ENCODE data around the gene HNRNPUL2.
A peak's percentile ranks its signal among the peaks of the same experiment; 100 is the strongest.
"Not testable (repeated sequence)": the region's sequence is repeated elsewhere in the genome, so short reads cannot be mapped to it uniquely, and the experiment has no call there.

HNRNPUL2 gene

DNA sequence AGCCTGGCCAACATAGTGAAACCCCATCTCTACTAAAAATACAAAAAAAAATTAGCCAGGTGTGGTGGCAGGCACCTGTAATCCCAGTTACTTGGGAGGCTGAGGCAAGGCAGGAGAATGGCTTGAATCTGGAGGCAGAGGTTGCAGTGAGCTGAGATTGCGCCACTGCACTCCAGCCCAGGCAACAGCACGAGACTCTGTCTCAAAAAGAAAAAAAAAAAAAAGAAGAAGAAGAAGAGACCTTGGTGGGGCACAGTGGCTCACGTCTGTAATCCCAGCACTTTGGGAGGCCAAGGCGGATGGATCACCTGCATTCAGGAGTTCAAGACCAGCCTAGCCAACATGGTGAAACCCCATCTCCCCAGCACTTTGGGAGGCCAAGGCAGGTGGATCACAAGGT lies 23.3 kb downstream of the HNRNPUL2 start:
- not testable (repeated sequence) for DNase-seq (ENCODE audit: low spot score)

DNA sequence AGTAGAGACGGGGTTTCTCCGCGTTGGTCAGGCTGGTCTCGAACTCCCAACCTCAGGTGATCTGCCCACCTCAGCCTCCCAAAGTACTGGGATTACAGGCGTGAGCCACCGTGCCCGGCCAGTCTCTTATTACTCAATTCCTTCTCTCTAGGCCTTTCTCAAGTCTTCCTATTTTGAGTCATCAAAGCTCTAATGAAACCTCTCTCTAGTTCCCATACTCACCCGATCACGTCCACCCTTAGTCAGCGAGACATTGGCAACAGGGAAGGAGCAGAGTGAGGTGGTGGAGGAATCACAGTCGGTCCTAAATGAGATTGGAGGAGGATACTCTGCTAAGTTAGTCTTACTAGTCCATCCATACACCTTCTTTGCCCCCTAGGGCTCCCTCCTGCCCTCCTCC lies 25.0 kb downstream of the HNRNPUL2 start:
- no peak for DNase-seq (ENCODE audit: low spot score)

DNA sequence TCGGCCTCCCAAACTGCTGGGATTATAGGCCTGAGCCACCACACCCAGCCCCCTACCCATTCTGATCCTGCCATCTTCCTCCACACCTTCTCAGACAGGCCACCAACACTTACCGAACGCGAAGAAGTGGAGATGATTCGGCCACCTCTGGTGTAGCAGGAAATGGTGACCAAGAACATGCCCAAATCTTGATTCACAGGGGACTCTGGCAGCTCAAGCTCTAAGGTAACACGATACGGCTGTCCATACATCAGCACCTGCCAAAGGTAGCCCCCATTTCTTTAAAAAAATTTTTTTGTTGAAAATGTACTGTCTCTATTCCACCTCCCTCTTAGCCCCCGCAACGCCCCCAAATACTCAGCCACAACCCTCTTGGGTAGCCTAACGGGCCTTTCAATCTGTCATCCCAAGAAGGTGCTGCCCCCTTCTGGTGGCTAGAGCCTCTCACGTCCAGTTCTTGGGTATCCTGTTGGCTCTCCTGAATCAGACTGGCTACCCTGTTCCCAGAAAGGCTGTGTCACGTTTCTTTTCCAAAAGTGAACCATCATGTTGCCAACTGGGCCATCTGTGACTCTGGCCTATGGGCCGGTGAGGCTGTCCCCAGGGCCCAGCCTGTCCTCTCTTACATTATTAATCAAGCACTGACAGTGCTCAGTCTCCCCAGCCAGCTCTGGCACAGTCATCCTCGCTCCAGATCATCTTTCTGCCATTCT lies 32.6 kb downstream of the HNRNPUL2 start:
- DNase-seq (ENCODE audit: low spot score) = peak; percentile 95

DNA sequence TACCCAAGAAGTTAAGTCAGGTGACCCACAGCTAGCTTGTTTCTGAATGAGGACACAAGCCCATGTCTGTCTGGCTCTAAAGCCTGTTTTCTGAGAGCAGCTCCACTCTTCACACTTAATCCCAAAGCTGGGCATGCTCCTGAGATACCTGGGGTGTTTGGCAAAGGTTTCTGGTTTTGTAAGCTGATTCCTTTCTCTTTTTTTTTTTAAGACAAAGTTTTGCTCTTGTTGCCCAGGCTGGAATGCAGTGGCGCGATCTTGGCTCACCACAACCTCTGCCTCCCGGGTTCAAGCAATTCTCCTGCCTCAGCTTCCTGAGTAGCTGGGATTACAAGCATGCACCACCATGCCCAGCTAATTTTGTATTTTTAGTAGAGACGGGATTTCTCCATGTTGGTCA lies 33.6 kb downstream of the HNRNPUL2 start:
- DNase-seq (ENCODE audit: low spot score) = not testable (repeated sequence)

DNA sequence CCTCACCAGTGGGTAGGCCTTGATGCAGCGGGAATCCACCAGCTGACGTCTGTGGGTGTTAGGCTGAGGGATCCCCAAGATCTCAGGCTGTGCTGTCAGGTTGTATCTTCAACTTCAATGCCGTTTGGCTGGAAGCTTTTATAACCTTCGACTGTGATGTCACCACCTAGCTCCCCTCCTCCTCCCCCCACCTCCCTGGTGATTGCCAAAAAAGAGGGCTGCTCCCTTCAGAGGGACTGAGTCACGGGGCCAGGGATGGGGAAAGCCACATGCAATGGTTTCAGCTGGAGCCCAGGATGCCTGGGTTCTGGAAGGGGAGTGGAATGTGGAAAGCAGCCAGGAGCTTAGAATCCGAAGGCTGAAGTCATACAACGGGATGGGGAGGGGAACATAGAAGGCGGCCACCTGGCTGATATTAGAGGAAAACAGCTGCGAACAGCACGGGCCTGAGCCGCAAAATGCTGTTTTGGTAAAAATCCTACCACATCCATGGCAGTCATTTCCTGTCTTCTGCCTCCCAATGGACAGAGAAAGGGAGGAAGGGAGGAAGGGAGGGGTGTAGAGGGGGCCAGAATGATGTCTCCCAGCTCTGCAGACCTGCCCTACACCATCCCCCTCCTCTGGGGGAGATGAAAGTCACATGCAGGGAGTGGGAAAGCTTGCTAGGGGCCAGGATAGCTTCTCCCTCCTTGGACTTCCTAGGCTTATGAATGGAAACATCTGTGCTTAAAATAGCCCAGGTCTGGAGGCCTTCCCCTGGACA lies 37.7 kb downstream of the HNRNPUL2 start, which contains the start of gene LRRN4CL:
Gene LRRN4CL, minus strand, starts transcription at position 110 of the 763 bp plus-strand sequence. CDS start 1,022 bp downstream, outside the sequence.
- no peak for DNase-seq (ENCODE audit: low spot score)

DNA sequence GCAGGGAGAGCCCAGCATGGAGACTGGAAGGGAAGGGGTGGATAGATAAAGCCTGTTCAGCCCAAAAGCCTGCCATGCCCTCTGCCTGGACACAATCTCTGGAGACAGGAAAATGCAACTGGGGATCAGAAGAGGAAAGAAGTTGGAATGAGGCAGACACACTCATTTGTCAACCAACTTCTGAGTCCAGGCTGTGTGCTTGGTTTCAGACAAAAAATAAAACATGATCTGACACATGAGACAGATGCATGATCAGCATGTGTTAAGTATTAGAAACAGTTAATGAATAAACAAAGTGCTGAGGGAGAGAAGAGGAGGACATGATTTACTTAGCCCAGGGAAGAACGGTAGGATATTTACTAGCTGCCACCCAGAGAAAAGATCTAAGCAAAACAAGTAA lies 38.8 kb downstream of the HNRNPUL2 start:
- DNase-seq (ENCODE audit: low spot score) = no peak

DNA sequence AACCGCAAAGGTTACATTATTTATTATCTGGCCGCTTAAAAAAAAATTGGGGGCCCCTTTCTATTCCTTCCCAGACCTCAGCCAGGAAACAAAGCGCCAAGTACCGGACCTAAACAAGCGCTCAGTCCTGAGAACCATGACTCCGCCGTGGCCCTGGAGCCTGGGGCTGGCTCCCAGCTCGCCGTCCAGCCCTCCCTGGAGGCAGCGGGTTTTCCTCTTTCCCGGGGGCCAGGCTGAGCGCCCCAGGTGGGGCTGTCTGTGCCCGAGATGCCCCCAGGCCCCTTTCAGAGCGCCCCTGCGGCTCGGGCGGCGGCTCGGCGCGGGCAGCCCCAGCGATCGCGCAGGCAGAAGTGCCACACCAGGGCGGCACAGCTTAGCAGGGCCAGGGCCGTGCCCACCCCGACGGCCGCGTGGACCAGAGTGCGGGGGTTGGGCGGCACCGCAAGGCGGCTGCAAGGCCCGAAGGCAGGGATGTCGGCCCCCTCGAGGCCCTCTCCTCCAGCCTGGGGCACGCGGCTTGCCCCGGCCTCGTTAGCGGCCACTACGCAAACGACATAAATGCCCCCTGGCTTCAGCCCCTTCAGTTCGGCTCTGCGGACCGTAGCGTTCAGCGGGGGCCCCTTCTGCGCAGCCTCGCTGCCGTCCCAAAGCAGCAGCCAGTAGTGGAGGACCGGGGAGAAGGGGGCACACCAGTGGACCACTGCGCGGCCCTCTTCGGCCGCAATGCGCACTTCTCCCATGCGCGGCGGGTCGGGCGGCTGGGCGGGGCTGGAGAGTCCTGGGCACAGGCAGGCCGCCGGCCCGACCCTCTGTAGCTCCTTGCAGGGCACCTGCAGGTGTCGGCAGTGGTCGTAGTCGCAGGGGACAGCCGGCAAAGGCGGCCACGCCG lies 39.5 kb downstream of the HNRNPUL2 start:
- no peak for DNase-seq (ENCODE audit: low spot score)

DNA sequence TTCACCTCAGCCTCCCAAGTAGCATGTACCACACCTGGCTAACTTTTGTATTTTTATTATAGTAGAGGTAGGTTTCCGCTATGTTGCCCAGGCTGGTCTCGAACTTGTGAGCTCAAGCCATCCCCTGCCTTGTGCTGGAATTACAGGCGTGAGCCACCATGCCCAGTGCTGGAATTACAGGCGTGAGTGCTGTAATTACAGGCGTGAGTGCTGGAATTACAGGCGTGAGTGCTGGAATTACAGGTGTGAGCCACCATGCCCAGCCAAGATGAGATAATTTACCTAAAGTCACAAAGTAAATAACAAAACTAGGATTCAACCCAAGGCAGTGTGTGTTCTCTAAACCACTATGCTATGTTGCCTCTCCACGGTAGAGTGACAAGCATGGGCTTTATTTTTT lies 44.7 kb downstream of the HNRNPUL2 start:
- no peak for DNase-seq (ENCODE audit: low spot score)

DNA sequence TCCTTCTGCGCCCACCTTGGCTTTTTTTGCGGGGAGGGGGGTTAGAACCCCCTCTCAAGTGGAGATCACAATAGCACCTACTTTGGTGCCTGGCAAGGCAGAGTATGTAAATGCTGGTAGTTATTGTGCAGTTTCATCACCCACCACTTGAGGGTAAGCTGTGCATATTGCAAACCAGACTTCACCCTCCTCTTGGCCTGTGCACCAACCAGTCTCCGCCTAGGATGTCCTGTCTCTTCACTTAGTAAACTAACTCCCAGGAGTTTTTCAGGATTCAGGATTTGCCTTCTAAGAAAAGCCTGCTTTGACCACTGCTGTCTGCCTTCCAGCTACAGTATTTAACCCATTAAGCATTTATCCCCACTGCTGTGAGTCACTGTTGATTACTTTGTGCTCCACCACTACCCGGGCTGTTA lies 46.4 kb downstream of the HNRNPUL2 start:
- peak; percentile 75 for DNase-seq (ENCODE audit: low spot score)

DNA sequence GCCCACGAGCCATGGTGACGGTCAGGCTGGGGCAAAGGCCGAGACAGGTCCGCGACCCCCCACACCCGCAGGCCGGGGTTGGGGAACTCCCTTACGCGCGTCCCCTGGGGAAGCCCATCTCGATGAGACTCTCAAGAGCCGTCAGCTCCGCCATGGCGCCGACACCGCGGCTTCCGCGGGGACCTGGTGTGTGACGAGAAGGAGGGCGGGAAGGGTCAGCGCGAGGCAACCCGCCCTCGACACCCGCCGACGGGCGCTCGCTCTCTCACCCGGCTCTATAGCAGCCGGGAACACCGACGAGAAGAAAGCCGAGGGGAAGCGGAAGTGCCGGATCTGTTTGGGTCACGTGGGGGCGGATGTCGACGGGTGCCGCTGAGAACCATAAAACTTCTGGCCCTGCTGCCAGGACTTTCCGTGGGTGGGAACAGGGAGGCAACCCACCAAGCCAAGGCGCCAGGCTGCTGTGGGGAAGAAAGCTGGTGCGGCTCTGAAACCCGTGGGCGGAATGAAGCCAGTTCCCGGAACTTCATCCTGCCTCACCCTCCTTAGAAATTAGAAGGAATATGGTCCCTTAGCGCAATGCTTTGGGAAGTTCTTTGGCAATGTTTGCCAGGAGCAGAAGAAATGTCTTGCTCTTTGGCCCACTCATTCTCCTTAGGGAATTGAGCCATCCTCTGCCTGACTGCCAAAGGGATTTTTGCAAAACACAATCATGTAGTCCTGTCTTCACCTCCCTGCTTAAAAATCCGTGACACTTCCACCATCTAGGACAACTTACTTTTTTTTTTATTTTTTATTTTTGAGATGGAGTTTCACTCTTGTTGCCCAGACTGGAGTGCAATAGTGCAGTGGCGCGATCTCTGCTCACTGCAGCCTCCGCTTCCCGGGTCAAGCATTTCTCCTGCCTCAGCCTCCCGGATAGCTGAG lies 48.2 kb downstream of the HNRNPUL2 start, which contains the start of gene UBXN1:
Gene UBXN1, minus strand, starts transcription at position 304 of the 927 bp plus-strand sequence. Its CDS starts 150 bp downstream, at position 154.
- DNase-seq (ENCODE audit: low spot score) = peak; percentile 90

DNA sequence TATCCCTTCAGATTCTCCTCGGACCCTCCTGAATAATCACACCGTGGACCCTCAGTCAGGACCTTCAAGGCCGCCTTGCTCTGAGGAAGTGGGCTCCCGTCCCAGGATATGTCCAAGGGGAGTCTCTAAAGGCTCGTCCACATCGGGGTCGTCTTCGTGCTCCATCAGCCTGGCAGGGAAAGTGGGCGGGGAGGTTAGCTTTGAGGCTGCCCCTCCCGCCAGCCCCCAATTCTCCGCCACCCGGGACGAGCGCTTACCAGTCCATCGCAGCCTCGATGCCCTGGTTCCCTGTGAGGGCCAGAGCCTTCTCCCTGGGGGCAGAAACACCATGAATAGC lies 48.9 kb downstream of the HNRNPUL2 start:
- no peak for DNase-seq (ENCODE audit: low spot score)

DNA sequence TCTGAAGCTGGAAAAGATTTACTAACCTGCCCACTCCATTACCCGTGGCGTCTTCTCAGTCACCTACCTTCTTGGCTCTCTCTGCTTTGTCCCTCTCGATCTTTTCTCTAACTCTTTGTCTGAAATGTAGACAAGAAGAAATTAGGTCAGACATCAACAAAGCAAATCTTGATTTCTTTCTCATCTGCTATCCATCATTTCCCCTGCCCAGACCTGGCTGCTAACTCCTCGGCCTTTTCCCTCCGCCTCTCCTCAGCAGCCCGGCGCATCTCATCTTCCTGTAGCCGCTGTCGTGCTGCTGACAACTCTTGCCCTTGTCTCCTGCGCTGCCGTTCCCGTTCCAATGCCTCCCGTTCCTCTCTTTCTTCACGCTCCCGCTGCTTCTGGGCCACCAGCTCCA lies 49.5 kb downstream of the HNRNPUL2 start:
- no peak for DNase-seq (ENCODE audit: low spot score)

DNA sequence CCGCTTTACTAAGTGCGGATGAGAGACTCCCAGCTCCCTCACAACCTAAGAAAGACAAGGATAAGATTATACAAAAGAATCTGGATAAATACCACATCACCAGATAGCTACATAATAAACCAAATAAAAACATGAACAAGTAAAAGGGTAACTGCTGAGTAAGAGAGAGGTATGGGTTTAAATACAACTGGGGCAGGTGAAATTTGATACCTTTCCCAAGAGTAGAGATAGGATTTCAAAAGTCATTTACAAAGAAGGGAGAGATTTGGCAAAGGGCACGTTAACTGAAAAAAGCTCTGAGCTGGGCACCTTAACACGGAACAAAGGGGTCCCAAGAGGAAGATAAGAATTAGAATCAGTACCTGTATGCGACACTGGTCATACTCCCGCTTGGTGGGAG lies 50.1 kb downstream of the HNRNPUL2 start:
- no peak for DNase-seq (ENCODE audit: low spot score)

DNA sequence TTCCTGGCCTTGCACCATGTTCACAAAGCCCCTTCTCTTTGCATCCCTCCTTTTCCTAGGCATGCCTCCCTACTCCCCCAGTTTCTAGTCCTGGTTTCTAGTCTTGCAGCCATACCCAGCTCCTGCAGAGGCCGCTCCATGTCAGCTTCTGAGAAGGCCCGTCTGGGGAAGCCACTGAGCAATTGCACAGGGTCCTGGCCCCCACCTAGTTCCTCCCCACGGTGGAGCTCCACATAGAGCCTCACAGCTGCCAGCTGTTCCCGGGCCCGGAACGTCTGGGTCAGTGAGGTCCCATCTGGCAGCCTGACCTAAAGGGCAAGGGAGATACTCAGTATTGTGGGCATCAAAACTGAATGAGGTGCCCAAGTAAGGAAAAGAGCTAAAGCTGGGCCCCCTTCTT lies 50.6 kb downstream of the HNRNPUL2 start:
- DNase-seq (ENCODE audit: low spot score) = no peak

DNA sequence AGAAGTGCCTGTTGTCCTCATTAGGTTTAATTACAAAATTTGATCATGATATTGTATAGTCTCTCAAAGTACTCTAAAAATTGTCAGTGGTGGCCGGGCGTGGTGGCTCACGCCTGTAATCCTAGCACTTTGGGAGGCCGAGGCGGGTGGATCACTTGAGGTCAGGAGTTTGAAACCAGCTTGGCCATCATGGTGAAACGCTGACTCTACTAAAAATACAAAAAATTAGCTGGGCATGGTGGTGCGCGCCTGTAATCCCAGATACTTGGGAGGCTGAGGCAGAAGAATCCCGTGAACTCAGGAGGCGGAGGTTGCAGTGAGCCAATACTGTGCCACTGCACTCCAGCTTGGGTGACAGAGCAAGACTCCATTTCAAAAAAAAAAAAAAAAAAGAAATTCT lies 51.8 kb downstream of the HNRNPUL2 start:
- DNase-seq (ENCODE audit: low spot score) = not testable (repeated sequence)

DNA sequence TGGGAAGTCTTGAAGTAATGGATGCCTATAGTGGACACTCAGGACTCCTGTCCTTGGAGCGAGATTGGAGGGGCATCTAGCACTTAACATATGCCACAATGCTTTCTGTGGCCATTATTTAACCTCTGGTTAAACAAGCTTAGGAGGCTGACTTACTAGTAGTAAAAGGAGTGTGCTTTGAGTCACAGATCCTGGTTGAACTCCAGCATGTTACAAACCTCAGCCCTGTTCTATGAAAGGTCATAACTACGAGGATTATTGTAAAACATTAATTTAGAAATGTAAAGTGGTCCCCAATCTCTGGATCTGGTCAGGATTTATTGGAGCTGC lies 54.1 kb downstream of the HNRNPUL2 start:
- no peak for DNase-seq (ENCODE audit: low spot score)

DNA sequence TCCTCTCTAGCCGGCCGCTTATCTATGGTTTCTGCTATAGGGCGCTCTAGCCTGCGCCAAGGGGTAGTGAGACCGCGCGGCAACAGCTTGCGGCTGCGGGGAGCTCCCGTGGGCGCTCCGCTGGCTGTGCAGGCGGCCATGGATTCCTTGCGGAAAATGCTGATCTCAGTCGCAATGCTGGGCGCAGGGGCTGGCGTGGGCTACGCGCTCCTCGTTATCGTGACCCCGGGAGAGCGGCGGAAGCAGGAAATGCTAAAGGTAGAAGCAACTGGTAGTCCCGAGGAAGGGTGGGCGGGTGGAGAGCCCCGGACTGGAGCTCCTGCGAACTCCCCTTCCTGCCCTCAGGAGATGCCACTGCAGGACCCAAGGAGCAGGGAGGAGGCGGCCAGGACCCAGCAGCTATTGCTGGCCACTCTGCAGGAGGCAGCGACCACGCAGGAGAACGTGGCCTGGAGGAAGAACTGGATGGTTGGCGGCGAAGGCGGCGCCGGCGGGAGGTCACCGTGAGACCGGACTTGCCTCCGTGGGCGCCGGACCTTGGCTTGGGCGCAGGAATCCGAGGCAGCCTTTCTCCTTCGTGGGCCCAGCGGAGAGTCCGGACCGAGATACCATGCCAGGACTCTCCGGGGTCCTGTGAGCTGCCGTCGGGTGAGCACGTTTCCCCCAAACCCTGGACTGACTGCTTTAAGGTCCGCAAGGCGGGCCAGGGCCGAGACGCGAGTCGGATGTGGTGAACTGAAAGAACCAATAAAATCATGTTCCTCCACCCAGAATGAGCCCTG lies 55.5 kb downstream of the HNRNPUL2 start, which contains the start of the genes LBHD1 and UQCC3:
Gene LBHD1, minus strand, starts transcription at position 660 of the 782 bp plus-strand sequence. CDS start 2,236 bp downstream, outside the sequence.
Gene UQCC3, plus strand, starts transcription at position 66 of the 782 bp plus-strand sequence. Its CDS starts 73 bp downstream, at position 139.
- peak; percentile 95 for DNase-seq (ENCODE audit: low spot score)

DNA sequence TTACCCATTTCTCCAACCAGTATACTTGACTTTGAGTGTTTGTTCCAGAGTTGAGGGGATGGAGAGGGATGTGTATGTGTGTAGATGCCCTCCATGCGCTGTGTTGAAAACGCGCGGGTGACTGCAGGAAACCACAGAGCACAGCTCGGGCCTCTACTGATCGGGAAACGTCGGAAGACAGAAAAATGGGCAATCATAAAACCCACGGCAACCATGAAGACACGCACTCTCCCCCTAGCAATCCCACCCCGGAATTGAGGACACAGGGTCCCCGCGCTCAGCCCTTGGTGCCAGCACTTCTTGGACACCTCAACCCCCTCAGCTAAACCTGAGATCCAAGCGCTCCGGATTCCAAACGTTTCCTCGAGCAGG lies 56.0 kb downstream of the HNRNPUL2 start:
- no peak for DNase-seq (ENCODE audit: low spot score)

DNA sequence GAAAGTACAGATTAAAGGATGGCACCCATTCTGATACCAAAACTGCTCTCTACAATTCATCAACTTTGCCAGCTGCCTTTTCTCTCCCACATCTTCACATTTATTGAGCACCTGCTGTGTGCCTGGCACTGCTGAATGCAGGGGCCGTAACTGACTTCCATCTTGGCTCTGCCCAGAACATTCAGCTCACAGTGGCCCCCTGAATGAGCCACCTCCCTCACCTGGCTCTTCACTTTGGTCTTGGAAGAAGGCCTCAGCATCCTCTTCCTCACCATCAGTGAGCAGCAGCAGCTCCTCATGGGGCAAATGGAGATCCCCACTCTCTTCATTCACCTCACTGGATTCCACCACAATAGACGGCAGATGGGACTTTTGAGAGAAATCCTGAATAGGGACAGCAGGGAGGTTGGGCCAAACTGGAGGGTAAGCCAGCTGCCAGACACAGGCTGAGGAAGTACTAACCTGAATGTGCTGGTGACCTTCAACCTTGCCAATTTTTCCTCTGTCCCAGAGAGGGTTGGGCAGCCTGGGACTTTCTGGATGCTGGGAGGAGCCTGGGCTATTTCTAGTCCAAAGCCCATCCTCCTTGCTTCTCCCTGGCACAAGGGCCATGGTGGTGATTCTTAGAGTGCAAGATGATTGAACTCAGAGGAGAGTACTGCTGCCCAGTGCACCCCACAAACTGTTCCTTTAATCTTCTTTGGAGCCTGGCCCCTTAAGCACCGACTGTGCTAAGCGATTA lies 57.7 kb downstream of the HNRNPUL2 start:
- no peak for DNase-seq (ENCODE audit: low spot score)

DNA sequence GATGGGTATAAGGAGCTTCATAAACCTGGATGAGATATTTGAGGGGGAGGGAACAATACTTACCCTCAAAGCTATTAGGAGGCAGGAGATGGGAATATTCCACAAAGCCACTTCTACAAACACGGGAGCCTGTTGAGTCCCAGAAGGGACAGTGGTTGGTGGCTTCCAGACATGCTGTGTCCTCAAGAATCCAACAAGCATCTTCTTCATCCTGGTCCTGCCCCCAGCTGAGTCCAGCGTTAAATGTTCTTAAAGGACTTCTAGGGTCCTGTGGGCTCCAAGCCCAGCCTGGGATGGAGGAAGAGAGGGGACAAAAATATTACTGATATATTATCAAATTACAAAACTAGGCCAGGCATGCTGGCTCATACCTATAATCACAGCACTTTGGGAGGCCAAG lies 59.8 kb downstream of the HNRNPUL2 start:
- DNase-seq (ENCODE audit: low spot score) = no peak

All from cerebellar cortex (tissue), 1 donor.